Glomerular endothelial cell (primary cell): ENCODE measurements around the gene FRMD1. TPM values are rescaled to one million over a fixed set of nuclear protein-coding genes. Genes with fewer than 3 reads are reported as not detected.

Source experiments
- DNase-seq: peaks from one replicate; pipeline ENCODE4 v3.0.0-alpha.2; 2011; ENCODE audit warnings: low read depth, low spot score; ENCODE audit errors: extremely low read depth
- total RNA-seq: library from RNA; depleted of rRNA; stranded (reverse); fragments of >200 nt; gene quantifications from 2 replicates; pipeline ENCODE4 v1.2.3, GENCODE V29; 2015

The FRMD1 gene
- total RNA-seq, 1 donor from 2014 or later: not detected

GRCh38 chr6:168045706-168046620 is 33.0 kb downstream of the FRMD1 start:
- no peak for DNase-seq

DNA sequence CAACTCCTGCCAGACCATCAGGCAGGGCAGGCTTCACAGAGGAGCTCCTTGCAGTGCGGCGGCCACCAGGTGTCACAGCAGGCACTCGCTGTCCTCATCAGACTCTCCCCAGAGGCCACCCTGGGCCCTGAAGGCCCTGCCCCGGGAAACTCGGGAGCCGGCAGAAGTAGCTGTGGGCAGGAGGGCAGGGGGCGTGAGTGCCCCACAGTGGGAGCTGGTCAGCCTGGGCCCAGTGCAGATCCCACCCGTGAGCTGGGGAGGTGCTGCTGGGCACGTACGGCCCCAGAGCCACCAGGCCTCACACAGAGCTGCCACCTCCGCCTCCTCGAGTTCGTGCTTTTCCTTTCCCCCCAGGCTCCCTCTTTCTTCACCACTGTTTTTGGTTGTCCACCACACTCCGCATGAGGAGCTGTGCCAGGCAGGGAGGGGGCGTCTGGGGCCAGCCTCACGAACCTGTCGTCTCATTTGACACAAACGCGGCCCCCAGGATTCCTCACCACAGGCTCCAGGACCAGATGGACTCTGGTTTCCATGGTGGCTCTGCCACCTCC is 33.8 kb downstream of the FRMD1 start:
- no peak for DNase-seq

- no peak for DNase-seq
Observed at GRCh38 chr6:168044521-168045130, 34.4 kb downstream of the FRMD1 start.

GRCh38 chr6:168043848-168044415 is 35.1 kb downstream of the FRMD1 start:
- DNase-seq: no peak

- DNase-seq: no peak
Observed at GRCh38 chr6:168043193-168043847, 35.7 kb downstream of the FRMD1 start.

DNA sequence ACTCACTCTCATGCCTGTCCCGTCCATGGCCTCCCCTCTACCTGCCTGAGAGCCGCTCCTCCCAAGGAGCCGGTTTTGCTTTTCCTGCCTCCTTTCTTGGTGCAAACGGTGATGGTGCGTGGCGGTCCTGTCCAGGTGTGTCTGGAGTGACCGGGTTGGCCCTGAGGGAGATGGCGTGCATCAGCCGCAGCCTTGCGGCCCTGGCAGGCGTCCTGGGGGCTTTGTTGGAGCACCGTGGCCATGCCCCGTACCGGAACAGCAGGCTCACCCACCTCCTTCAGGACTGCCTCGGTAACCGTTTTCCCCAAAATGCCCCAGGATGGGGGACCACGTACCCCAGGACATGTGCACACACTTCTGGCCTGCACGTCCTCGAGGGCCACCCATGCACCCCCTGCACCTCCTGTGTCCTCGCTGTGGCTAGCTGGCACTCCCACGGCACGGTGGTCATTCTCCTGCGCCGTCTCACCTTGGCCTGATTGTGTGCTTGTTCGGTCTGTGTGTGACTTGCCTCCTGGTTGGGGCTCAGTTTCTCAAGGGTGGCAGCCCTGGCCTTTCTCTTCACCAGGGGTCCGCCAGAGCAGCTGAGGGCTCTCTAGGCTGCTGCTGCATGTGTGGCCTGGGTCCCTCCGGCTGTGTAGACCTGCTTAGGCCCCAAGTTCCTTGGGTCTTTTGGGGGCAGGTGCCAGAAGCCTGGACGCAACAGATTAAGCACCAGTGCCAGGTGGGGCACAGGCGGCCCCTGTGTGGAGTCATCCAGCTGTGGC is 36.4 kb downstream of the FRMD1 start:
- DNase-seq: no peak

DNA sequence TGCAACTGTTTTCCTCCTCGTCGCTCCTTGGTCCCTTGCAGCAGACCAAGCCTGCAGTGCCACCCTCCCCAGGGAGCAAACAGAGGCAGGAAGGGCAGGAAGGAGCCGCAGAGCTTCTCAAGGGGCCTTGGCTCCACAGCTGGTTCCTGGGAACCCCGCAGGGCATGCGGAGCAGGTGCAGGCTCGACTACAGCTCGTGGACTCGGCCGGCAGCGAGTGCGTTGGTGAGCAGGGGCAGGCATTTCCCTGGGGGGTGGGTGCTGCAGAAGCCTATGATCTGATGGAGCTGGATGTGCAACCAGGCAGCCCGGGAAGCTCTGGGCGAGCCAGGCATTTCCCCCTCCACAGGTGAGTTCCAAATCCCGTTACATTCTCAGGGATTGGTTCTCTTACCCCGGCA is 37.1 kb downstream of the FRMD1 start:
- DNase-seq: no peak

- no peak for DNase-seq
Observed at GRCh38 chr6:168040856-168041496, 38.0 kb downstream of the FRMD1 start.

DNA sequence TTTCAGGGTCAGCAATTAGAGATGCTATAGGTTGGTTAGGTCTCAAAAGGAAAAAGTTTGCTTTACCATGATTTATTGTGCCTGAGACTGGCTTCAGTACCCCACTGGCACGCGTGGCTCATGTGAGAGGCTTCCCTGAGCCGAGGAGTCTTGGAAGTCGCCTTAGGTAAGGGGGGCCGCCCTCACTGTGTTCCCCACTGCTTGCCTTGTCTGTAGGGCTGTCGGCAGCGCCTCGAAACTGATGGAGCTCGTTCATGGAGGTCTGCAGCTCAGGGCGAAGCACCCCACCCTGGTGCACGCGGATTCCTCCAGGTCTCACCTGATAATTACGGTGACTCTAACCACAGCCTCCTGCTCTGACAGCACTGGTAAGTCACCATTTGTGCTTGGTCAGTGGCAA is 39.2 kb downstream of the FRMD1 start:
- no peak for DNase-seq

DNA sequence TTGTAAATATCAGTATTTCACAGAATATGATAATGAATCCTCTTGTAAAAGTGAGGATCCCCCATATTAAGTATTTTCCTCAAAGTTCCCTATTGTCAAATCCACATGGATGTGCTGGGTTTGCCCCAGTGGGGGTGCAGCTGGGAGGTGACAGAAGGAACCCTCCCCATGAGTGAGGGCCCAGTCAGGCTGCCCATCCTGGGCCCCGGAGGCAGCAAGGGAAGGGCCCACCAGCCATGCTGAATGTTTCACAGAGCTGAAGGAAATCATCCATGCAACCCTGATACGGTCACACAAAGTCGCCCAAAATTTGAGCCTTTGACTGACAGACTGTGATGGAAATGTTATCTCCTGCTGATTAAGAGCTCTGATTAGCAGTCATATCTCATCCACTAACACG is 39.7 kb downstream of the FRMD1 start:
- no peak for DNase-seq

DNA sequence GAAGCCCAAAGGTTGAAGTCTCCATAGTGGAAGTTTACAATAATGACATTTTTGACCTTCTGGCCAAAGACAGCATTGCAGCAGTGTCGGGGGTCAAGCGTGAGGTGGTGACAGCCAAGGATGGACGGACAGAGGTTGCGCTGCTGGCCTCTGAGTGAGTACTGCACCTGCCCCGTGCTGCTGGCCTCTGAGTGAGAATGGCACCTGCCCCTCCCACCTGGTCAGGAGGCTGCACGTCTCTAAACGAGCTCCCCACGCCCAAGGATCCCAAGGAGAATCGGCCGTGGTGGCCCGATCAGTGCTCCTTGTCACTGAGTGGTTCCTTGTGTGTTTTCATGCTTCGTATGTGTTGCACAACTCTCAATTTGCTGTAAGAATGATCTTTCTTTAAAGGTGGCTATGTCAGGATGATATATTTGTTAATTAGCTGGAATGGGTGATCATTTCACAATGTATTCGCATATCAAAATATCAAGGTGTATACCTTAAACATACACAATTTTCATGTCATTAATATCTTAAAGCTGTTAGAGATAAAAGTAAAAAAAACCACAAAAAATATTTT is 40.4 kb downstream of the FRMD1 start:
- no peak for DNase-seq

GRCh38 chr6:168037856-168038255 is 41.2 kb downstream of the FRMD1 start:
- DNase-seq: no peak

- no peak for DNase-seq
Observed at GRCh38 chr6:168037242-168037641, 41.8 kb downstream of the FRMD1 start.

DNA sequence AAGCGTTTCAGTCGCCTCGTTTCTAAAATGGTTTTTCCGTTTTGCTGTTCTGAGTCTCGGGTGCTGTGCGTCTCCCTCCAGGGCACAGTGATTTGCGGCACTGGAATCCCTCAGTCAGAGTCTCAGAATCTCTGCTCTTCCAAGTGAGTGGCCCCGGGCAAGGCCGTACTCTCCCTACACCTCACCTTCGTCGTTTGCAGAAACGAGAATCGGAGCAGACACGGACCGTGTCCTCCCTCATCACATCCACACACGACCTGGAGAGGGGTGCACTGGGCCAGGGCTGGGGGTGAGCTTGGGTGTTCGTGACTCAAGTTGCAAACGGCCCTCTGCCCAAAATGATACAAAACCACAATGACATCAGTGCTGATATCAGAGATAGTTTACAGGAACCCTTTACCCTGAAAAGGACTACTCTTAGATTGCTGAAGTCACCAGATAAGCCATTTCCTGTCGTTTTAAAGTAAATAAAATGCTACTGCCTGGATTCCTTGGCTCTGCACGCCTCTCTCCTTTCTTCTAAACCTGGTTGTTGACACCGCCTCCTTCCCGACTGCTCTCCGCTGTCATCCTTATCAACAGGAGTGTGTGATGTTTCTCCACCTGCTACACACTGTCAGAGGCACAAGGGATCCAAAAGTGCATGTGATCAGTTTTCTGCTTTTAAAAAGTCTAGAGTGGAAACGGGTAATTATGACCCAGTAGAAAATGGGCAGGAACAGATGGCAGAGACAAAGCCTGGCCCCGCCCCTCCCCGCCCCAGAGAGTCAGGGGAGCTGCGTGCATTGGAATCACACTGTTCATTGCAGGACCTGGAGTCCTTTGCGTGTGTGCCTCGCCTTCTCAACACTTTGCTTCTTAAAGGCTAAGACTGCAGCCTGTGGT is 43.1 kb downstream of the FRMD1 start:
- DNase-seq: no peak

DNA sequence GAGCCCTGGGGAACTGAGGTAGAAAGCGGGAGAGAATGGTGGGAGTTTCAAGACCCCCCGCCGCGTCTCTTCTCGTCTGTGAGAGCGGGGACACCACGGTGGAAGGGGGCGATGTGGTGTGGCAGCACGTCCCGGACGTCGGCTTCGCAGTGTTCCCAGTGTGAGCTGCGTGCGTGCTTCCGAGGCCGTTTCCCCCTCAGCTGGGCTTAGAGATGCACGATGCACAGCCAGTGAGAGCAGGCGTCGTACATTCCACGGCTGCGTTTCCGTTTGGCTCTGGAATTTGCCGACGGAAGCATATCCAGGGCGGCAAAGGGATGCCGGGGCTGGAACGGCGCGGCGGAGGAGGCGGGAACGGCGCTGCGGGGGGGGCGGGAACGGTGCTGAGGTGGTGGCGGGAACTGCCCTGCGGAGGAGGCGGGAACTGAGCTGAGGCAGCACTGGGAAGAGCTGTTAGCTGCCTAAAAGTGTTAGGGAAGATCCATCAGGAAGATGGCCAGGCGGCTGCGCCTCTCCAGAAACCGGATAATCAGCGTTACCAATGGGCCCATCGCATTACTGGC is 43.8 kb downstream of the FRMD1 start:
- DNase-seq: peak; percentile 56

GRCh38 chr6:168034537-168034936 is 44.5 kb downstream of the FRMD1 start:
- DNase-seq: no peak

DNA sequence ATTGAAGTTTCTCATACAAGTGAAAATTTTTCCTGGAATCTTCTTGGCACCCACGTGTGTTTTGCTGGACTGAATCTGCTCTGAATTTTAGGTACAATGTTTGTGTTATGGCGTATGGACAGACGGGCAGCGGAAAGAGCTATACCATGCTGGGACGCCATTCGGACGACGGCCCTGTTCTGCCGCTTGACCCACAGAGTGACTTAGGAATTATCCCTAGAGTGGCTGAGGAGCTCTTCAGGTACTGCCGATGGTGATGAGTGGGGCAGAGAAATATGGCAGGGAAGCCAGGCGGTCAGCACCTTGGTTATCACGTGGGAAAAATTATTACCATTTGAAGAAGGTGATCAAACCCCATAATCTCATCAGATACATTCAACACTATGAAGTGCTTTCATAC is 45.2 kb downstream of the FRMD1 start:
- no peak for DNase-seq
